Diencephalon (tissue), 1 donor: ENCODE results near the gene PLK1. TPM values are rescaled to one million over a fixed set of nuclear protein-coding genes. Genes with fewer than 3 reads are reported as not detected.

Experiments
- total RNA-seq: library from RNA; depleted of rRNA; stranded (reverse); fragments of >200 nt; gene quantifications from one replicate; pipeline ENCODE4 v1.2.3, GENCODE V29; 2014

Gene PLK1
- total RNA-seq = 5.1 TPM

DNA sequence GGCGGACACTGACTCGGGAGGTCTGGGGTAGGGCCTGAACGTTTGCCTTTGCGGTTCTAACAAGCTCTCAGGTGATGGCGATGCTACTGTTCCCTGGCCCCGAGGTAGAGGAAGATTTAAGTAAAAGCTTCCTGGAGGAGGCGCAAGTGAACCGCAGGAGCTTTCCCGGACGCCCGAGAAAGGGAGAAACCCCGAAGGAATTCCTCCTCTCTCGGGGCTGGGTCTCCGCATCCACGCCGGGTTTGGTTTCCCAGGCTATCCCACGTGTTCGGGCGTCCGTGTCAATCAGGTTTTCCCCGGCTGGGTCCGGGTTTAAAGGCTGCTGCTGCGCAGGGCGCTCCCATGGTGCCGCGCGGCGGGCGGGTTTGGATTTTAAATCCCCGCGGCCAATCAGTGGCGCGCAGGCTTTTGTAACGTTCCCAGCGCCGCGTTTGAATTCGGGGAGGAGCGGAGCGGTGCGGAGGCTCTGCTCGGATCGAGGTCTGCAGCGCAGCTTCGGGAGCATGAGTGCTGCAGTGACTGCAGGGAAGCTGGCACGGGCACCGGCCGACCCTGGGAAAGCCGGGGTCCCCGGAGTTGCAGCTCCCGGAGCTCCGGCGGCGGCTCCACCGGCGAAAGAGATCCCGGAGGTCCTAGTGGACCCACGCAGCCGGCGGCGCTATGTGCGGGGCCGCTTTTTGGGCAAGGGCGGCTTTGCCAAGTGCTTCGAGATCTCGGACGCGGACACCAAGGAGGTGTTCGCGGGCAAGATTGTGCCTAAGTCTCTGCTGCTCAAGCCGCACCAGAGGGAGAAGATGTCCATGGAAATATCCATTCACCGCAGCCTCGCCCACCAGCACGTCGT lies at the start of gene PLK1:
Gene PLK1, plus strand, starts transcription at position 460 of the 844 bp plus-strand sequence. Its CDS starts 44 bp downstream, at position 504.

DNA sequence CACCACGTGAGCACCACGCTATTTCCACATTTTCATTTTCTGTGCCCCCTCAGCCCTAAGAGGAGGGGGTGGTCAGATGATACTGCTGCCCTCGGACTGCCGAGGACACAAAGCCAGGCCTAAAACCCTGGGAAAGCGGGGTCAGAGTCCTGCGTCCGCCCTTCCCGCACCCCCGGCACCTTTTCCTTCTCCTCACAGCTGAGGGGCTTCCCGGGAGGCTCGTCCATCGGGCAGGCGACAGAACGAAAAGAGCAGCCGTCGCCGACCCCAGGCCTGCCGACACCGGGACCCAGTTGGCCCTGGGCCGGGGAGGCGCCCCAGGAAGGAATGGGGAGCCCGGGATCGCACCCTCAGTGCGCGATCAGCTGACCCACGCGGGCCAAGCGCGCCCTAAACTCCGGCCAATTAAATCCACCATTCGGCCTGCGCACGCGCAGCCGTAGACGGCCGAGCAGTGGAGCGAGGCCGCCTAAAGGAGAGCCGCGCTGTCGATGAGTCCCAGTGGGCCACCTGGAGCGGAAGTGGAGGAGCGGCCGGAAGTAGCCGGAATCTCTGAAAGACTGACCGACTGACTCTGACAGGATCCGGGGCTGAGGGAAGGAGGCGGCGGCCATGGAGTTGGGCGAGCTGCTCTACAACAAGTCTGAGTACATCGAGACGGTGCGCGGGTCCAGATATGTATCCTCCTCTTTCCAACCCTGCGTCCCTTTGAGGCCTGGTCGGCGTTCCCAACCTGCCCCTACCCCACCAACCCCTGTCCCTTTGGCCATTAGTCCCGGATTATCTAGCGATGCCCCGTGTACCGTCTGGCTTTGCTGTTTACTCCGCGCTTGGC lies 37.5 kb upstream of the PLK1 start, which contains the start of the genes DCTN5 and PALB2:
Gene DCTN5, plus strand, starts transcription at position 536 of the 835 bp plus-strand sequence. Its CDS starts 77 bp downstream, at position 613.
Gene PALB2, minus strand, starts transcription at position 380 of the 835 bp plus-strand sequence. Its CDS starts 153 bp downstream, at position 227.

DNA sequence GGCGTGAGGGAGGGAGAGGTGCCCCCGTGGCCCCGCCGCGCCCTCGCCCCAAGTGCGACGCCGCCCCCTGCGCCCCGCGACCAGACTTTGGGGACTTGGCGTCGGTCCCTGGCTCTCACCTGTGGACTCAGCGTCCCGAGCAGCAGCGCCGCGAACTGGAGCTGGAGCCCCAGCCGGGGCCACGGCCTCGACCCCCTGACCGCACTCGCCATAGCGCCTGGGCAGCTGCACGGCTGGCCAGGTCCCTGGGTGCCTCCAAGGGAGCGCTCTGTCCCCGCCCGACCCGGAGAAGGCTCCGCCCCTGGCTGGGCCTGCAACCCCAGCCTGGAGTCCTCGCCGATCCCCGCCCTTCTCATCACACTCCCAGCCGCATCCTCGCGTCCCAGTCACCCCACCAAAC lies 34.3 kb downstream of the PLK1 start, which contains the start of gene ERN2:
Gene ERN2, minus strand, starts transcription at position 247 of the 400 bp plus-strand sequence. Its CDS starts 35 bp downstream, at position 212.

Other genes with a start within 250 kb of the PLK1 start
- 17.3 TPM for gene COG7, start 225.7 kb upstream of the PLK1 start, total RNA-seq
- 26.3 TPM for gene GGA2, start 168.4 kb upstream of the PLK1 start, total RNA-seq
- gene EARS2, start 121.5 kb upstream of the PLK1 start, total RNA-seq = 39.0 TPM
- 121 TPM for gene UBFD1, start 121.2 kb upstream of the PLK1 start, total RNA-seq
- 119 TPM for gene NDUFAB1, start 82.6 kb upstream of the PLK1 start, total RNA-seq
- gene PALB2, start 37.6 kb upstream of the PLK1 start, total RNA-seq = 15.5 TPM
- gene DCTN5, start 37.4 kb upstream of the PLK1 start, total RNA-seq = 89.7 TPM
- not detected for gene ERN2, start 34.3 kb downstream of the PLK1 start, total RNA-seq
- 1.2 TPM for gene CHP2, start 76.1 kb downstream of the PLK1 start, total RNA-seq
- gene PRKCB, start 157.1 kb downstream of the PLK1 start, total RNA-seq = 70.6 TPM